HepG2 (cell line): ENCODE data around the gene ANKZF1. TPM values are rescaled to one million over a fixed set of nuclear protein-coding genes. Genes with fewer than 3 reads are reported as not detected.

Experiments used
- AKAP8 ChIP-seq: sonication (generic); formaldehyde crosslinking; IDR thresholded peaks from 2 replicates; pipeline ENCODE4 v1.5.1; 2020; ENCODE audit warnings: mild to moderate bottlenecking, missing genetic modification reagents
- ARNTL ChIP-seq: sonication (generic); formaldehyde crosslinking; IDR thresholded peaks from 2 replicates; pipeline ENCODE4 v1.4.0; 2020; ENCODE audit warnings: mild to moderate bottlenecking, missing genetic modification reagents
- EEA1 ChIP-seq: sonication (generic); formaldehyde crosslinking; IDR thresholded peaks from 2 replicates; pipeline ENCODE4 v1.5.1; 2020; ENCODE audit warnings: mild to moderate bottlenecking, missing genetic modification reagents, borderline replicate concordance
- GTF3A ChIP-seq: sonication (generic); formaldehyde crosslinking; conservative IDR thresholded peaks from 2 replicates; pipeline ENCODE4 v1.4.0; 2020; ENCODE audit warnings: mild to moderate bottlenecking, missing genetic modification reagents
- HDAC2 ChIP-seq: sonication (generic); formaldehyde crosslinking; IDR thresholded peaks from 2 replicates; pipeline ENCODE4 v1.4.0; 2020; ENCODE audit warnings: missing genetic modification reagents
- HMG20A ChIP-seq: IDR thresholded peaks from 2 replicates; pipeline ENCODE4 v1.6.1; 2016; ENCODE audit warnings: borderline replicate concordance
- MED8 ChIP-seq: sonication (generic); formaldehyde crosslinking; IDR thresholded peaks from 2 replicates; pipeline ENCODE4 v1.8.1; 2023; ENCODE audit warnings: mild to moderate bottlenecking, missing genetic modification reagents; ENCODE audit not compliant: insufficient replicate concordance
- MEF2D ChIP-seq: sonication (generic); formaldehyde crosslinking; IDR thresholded peaks from 2 replicates; pipeline ENCODE4 v1.5.1; 2020; ENCODE audit warnings: mild to moderate bottlenecking, missing genetic modification reagents
- NKX3-1 ChIP-seq: sonication (generic); formaldehyde crosslinking; IDR thresholded peaks from 2 replicates; pipeline ENCODE4 v1.5.0; 2020; ENCODE audit warnings: missing genetic modification reagents
- PRMT3 ChIP-seq: sonication (generic); formaldehyde crosslinking; IDR thresholded peaks from 2 replicates; pipeline ENCODE4 v1.8.1; 2022; ENCODE audit warnings: low read depth, mild to moderate bottlenecking, moderate library complexity, missing genetic modification reagents, borderline replicate concordance
- RARA ChIP-seq: IDR thresholded peaks from 2 replicates; pipeline ENCODE4 v1.6.1; 2016; ENCODE audit warnings: missing genetic modification reagents, missing compliant biosample characterization
- TOE1 ChIP-seq: sonication (generic); formaldehyde crosslinking; IDR thresholded peaks from 2 replicates; pipeline ENCODE4 v1.4.0; 2020; ENCODE audit warnings: mild to moderate bottlenecking, missing genetic modification reagents
- ZNF101 ChIP-seq: sonication (generic); formaldehyde crosslinking; IDR thresholded peaks from 2 replicates; pipeline ENCODE4 v1.4.0; 2020; ENCODE audit warnings: mild to moderate bottlenecking, low read depth, missing genetic modification reagents, borderline replicate concordance
- ZNF7 ChIP-seq: IDR thresholded peaks from 2 replicates; pipeline ENCODE4 v1.6.1; 2016; ENCODE audit warnings: missing biosample characterization, missing genetic modification reagents
- ZNF746 ChIP-seq: sonication (generic); formaldehyde crosslinking; IDR thresholded peaks from 2 replicates; pipeline ENCODE4 v1.8.0; 2022; ENCODE audit warnings: mild to moderate bottlenecking, missing genetic modification reagents
- ZNF75D ChIP-seq: sonication (generic); formaldehyde crosslinking; IDR thresholded peaks from 2 replicates; pipeline ENCODE4 v1.8.1; 2023; ENCODE audit warnings: missing genetic modification reagents, mild to moderate bottlenecking, borderline replicate concordance
- polyA plus RNA-seq, 8 experiments: library from polyadenylated mRNA; depleted of rRNA in 3 of 8; stranded (reverse) in 7 of 8; unstranded in 1 of 8; fragments of >200 nt; fragmentation: Illumina TruSeq in 4 of 8; extraction: Trizol in 4 of 8; gene quantifications; 2 replicates each; pipeline versions ENCODE4 v1.2.1 to v1.2.3, GENCODE V29; 2011 to 2016; ENCODE audit warnings: low read depth in 4 of 8, missing spikeins in 1 of 8, mixed read lengths in 1 of 8; ENCODE audit not compliant: insufficient read depth in 1 of 8
- total RNA-seq, 5 experiments: library from RNA; depleted of rRNA; stranded (reverse); fragments of >200 nt; fragmentation: Illumina TruSeq; extraction: Trizol; gene quantifications; 2 replicates each; pipeline ENCODE4 v1.2.3, GENCODE V29; 2016; ENCODE audit warnings: low read depth in 1 of 5
- TF ChIP-seq, protein P1 (sequence below): sonication (generic); formaldehyde crosslinking; conservative IDR thresholded peaks from 2 replicates; pipeline ENCODE4 v1.4.0; 2020; ENCODE audit warnings: mild to moderate bottlenecking, missing genetic modification reagents, moderate library complexity
- TF ChIP-seq, protein P2 (sequence below): sonication (generic); formaldehyde crosslinking; IDR thresholded peaks from 2 replicates; pipeline ENCODE4 v1.4.0; 2020; ENCODE audit warnings: mild to moderate bottlenecking, low read depth, missing genetic modification reagents
- TF ChIP-seq, protein P3 (sequence below): sonication (generic); formaldehyde crosslinking; IDR thresholded peaks from 2 replicates; pipeline ENCODE4 v1.8.0; 2022; ENCODE audit warnings: mild to moderate bottlenecking, missing genetic modification reagents, moderate library complexity
- TF ChIP-seq, protein P4 (sequence below), 2 experiments: sonication (generic) in 1 of 2; formaldehyde crosslinking in 1 of 2; IDR thresholded peaks; 2 replicates each; pipeline versions ENCODE4 v1.5.1 to v1.6.1; 2011 to 2020; ENCODE audit warnings: borderline replicate concordance in 1 of 2, low read depth in 1 of 2, low read length in 1 of 2, mild to moderate bottlenecking in 1 of 2, missing genetic modification reagents in 1 of 2, moderate library complexity in 1 of 2

Gene ANKZF1
- total and polyA plus RNA-seq, 2 of the 13 experiments (the other 11 are each of a cell fraction or from before 2014, with no cell fraction given): 25.3 to 128 TPM

DNA sequence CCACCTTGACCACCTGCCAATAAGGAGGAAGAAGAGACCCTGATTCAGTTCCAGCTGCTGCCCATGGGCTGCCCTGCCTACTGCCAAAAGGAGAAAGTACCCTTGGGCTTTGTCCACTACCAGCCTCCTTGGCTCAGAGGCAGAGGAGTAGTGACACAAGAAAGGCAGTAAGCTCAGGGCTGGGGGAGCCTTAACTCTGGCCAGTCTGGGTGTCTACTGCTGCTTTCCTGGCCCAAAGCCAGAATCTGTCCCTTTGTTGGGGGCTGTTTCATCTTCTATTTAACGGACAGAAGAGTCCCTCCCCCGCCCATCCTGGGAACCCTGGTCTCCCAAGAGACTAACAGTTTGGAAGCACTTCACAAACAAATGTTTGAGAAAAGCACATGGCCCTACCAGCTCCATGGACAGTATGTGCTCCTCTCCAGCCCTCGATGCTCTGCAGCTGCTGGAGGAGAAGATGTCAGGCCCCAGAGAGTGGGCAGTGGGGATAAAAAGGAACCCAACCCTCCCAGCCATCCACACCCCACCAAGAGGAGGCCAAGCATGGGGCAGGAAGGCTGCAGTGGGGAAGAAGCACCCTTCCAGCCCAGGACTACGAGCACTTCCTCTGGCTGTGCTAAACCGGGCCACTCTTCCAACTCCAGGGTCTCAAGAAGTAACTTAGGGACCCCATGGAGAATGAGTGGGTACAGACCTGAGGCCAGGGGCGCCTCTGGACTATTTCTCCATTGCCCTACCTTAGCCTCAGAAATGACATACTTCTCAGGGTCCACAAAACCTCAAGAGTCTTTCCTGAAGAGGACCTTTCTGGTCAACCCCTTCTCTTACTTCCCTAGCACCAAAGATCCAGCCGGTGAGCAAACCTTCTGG lies 1.3 kb upstream of the ANKZF1 start (continued):
- no peak for TF ChIP-seq GTF3A
- no peak for TF ChIP-seq RARA (CRISPR knock-in tag)
- TF ChIP-seq MED8: no peak
- TF ChIP-seq, protein P1, sequence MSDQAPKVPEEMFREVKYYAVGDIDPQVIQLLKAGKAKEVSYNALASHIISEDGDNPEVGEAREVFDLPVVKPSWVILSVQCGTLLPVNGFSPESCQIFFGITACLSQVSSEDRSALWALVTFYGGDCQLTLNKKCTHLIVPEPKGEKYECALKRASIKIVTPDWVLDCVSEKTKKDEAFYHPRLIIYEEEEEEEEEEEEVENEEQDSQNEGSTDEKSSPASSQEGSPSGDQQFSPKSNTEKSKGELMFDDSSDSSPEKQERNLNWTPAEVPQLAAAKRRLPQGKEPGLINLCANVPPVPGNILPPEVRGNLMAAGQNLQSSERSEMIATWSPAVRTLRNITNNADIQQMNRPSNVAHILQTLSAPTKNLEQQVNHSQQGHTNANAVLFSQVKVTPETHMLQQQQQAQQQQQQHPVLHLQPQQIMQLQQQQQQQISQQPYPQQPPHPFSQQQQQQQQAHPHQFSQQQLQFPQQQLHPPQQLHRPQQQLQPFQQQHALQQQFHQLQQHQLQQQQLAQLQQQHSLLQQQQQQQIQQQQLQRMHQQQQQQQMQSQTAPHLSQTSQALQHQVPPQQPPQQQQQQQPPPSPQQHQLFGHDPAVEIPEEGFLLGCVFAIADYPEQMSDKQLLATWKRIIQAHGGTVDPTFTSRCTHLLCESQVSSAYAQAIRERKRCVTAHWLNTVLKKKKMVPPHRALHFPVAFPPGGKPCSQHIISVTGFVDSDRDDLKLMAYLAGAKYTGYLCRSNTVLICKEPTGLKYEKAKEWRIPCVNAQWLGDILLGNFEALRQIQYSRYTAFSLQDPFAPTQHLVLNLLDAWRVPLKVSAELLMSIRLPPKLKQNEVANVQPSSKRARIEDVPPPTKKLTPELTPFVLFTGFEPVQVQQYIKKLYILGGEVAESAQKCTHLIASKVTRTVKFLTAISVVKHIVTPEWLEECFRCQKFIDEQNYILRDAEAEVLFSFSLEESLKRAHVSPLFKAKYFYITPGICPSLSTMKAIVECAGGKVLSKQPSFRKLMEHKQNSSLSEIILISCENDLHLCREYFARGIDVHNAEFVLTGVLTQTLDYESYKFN: no peak
- no peak for TF ChIP-seq HMG20A (CRISPR knock-in tag)
- TF ChIP-seq, protein P2, sequence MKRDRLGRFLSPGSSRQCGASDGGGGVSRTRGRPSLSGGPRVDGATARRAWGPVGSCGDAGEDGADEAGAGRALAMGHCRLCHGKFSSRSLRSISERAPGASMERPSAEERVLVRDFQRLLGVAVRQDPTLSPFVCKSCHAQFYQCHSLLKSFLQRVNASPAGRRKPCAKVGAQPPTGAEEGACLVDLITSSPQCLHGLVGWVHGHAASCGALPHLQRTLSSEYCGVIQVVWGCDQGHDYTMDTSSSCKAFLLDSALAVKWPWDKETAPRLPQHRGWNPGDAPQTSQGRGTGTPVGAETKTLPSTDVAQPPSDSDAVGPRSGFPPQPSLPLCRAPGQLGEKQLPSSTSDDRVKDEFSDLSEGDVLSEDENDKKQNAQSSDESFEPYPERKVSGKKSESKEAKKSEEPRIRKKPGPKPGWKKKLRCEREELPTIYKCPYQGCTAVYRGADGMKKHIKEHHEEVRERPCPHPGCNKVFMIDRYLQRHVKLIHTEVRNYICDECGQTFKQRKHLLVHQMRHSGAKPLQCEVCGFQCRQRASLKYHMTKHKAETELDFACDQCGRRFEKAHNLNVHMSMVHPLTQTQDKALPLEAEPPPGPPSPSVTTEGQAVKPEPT (CRISPR knock-in tag): no peak
- TF ChIP-seq HDAC2: no peak
- no peak for TF ChIP-seq ZNF7 (CRISPR knock-in tag)
- TF ChIP-seq ARNTL (CRISPR knock-in tag): 0 out of 2 replicates have a peak, but pooled peaks have one; percentile 12
- TF ChIP-seq ZNF101: no peak
- no peak for TF ChIP-seq NKX3-1 (CRISPR knock-in tag)
- TF ChIP-seq AKAP8 (CRISPR knock-in tag): 0 out of 2 replicates have a peak, but pooled peaks have one; percentile 53
- TF ChIP-seq ZNF746 (CRISPR knock-in tag): 0 out of 2 replicates have a peak, but pooled peaks have one; percentile 24
- TF ChIP-seq, protein P3, sequence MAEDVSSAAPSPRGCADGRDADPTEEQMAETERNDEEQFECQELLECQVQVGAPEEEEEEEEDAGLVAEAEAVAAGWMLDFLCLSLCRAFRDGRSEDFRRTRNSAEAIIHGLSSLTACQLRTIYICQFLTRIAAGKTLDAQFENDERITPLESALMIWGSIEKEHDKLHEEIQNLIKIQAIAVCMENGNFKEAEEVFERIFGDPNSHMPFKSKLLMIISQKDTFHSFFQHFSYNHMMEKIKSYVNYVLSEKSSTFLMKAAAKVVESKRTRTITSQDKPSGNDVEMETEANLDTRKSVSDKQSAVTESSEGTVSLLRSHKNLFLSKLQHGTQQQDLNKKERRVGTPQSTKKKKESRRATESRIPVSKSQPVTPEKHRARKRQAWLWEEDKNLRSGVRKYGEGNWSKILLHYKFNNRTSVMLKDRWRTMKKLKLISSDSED (CRISPR knock-in tag): no peak
- no peak for TF ChIP-seq PRMT3 (CRISPR knock-in tag)
- TF ChIP-seq EEA1 (CRISPR knock-in tag): no peak; the same call in 1 of the 2 replicates
- no peak for TF ChIP-seq TOE1 (CRISPR knock-in tag)
- TF ChIP-seq ZNF75D (CRISPR knock-in tag): no peak
- TF ChIP-seq MEF2D (CRISPR knock-in tag): no peak
- TF ChIP-seq, protein P4, sequence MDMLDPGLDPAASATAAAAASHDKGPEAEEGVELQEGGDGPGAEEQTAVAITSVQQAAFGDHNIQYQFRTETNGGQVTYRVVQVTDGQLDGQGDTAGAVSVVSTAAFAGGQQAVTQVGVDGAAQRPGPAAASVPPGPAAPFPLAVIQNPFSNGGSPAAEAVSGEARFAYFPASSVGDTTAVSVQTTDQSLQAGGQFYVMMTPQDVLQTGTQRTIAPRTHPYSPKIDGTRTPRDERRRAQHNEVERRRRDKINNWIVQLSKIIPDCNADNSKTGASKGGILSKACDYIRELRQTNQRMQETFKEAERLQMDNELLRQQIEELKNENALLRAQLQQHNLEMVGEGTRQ (IDR thresholded peaks at IDR 0.05; ENCODE audit: low read depth, low read length): no peak
- TF ChIP-seq, protein P4 (CRISPR knock-in tag; IDR thresholded peaks at IDR 0.05; ENCODE audit: borderline replicate concordance): peak; percentile 29; the same call in 1 of the 2 replicates
